G401.6 (cell line): ENCODE measurements around the gene UCHL5.
"Not testable (repeated sequence)": the region's sequence is repeated elsewhere in the genome, so short reads cannot be mapped to it uniquely, and the experiment has no call there.

Experiments used
- FAIRE-seq: peaks from 2 replicates; lab custom pipeline; 2012; peaks lifted over from hg19 to GRCh38; lab: Jason Lieb, UNC

The UCHL5 gene

DNA sequence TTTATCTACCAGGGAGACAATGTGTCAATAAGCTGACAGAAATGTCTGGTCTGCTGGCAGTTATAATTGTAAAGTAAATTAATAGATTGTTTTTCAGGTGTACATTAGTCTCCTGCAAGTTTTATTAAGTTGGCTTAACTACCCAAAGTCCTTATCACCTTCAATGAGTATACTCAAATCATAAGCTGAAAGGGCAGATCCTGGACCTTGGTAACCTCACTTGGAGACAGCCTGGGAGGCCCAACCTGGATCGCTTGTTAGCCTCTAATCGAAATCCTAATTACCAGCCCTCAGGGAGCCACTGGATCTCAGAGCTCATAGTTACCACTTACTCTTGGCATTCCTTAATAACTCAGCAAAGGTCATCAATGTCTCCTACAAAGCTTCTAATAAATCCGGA is 49.7 kb downstream of the UCHL5 start:
- FAIRE-seq: no peak

DNA sequence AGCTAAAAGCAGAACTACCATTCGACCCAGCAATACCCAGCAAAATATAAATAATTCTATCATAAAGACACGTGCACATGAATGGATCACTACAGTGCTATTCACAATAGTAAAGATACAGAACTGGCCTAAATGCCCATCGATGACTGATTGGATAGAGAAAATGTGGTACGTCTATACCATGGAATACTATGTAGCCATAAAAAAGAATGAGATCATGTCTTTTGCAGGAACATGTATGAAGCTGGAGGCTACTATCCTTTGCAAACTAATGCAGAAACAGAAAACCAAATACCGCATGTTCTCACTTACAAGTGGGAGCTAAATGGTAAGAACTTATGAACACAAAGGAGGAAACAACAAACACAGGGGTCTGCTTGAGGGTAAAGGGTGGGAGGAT is 53.4 kb downstream of the UCHL5 start:
- FAIRE-seq: no peak

DNA sequence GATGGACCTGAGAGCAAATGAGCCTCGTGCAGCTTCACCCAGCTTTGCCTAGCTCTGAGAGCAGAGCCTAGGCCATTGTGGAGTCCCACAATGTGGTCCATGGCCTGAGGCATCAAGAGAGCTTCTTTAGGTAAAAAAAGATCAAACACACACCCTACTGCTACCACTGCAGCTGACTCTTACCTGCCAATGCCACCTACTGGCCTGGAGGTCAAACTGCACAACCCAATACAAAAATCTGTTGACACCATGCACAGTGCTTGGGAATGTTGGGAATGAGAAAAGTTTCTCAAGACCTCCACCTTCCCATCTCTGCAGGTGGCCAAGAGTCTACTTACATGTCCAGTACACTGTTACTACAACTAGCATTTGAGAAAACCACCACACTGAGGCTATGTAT is 60.6 kb downstream of the UCHL5 start:
- FAIRE-seq: no peak

DNA sequence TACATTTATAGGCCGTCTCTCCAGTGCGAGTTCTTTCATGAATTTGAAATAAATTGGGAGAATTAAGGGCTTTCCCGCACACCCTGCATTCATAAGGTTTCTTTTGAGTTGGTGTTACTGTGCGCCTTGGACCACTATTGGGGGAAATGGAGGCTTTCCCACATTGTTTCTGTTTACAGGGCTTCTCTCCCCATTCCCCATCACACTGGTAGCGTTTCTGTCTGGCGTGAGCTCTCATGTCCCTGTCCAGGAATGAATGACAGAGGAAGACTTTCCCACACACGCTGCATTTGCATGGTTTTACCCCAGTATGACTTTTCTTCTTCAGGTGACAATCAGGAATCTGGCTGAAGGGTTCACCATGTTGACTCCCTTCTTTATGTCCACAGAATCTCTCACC is 65.0 kb downstream of the UCHL5 start:
- FAIRE-seq: no peak

DNA sequence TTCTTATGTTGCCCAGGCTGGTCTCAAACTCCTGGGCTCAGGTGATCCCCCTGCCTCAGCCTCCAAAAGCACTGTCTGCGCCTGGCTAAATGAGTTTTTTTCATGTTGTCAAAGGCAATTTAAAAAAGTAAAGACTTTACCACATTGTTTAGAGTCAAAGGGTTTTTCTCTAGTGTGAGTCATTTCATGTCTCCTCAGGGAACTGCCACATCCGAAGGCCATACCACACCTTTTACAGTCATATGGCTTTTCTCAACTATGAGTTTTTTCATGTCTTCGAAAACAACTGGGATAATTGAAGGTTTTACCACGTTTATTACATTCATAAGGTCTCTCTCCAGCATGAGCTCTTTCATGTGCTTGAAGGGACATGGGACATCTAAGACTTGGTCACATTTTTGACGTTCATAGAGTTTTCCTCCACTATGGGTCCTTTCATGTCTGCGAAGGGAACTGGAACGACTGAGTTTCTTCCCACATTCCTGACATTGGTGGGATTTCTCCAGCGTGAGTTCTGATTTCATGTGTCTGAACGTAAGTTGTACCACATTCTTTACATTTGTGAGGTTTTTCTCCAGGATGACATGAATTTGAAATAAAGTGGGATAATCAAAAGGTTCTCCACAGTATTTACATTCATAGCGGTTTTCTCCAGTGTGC is 65.6 kb downstream of the UCHL5 start:
- FAIRE-seq: no peak

DNA sequence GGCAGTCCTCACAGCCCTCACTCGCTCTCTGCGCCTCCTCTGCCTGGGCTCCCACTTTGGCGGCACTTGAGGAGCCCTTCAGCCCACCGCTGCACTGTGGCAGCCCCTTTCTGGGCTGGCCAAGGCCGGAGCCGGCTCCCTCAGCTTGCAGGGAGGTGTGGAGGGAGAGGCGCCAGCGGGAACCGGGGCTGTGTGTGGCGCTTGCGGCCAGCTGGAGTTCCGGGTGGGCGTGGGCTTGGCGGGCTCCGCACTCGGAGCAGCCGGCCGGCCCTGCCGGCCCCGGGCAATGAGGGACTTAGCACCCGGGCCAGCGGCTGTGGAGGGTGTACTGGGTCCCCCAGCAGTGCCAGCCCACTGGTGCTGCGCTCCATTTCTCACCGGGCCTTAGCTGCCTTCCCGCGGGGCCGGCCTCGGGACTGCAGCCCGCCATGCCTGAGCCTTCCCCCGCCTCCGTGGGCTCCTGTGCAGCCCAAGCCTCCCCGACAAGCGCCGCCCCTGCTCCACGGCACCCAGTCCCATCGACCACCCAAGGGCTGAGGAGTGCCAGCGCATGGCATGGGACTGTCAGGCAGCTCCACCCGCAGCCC is 72.3 kb downstream of the UCHL5 start:
- not testable (repeated sequence) for FAIRE-seq

DNA sequence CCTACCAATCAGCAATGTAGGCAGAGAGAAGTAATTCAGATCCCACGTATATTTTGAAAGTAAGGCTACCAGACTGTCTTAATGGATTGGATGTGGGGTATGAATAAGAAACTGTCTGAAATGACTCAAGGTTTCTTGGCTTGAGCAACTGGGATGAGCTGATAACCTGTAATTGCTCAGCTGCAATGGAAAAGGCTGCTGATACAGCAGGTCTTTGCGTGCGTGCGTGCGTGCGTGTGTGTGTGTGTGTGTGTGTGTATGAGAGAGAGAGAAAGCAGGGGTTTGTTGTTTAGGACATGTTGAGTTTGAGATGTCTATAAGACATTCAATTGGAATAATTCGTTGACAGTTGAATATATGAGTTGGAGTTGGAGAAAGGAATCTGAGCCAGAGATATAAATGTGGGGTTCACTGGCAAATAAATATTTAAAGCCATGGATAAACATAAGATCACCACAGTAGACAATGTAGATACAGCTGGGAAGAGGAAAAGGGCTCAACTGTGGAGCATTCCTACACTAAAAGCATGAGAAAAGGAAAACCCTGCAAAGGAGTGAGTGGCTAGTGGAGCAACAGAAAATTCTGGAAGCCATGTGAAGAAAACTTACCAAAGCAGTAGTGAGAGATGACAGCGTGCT is 72.9 kb downstream of the UCHL5 start:
- no peak for FAIRE-seq

DNA sequence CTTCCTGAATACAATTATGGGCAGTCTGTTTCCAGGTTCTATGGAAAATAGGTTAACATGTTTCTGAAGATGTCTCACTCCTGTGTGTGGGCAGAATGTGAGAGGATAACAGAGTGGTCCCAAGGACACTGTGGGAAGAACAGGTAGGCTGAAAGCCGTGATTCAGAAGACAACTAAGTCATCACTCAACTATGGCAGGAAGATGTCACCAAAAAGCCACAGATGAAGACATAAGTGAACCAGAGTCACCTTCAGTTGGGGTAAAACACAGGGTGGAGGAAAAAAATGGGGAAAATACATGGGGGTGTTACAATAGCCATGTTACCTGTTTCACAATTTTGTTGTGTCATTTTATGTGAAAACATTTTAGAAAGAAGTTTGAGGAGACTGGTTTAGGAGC is 75.1 kb downstream of the UCHL5 start:
- FAIRE-seq: no peak

DNA sequence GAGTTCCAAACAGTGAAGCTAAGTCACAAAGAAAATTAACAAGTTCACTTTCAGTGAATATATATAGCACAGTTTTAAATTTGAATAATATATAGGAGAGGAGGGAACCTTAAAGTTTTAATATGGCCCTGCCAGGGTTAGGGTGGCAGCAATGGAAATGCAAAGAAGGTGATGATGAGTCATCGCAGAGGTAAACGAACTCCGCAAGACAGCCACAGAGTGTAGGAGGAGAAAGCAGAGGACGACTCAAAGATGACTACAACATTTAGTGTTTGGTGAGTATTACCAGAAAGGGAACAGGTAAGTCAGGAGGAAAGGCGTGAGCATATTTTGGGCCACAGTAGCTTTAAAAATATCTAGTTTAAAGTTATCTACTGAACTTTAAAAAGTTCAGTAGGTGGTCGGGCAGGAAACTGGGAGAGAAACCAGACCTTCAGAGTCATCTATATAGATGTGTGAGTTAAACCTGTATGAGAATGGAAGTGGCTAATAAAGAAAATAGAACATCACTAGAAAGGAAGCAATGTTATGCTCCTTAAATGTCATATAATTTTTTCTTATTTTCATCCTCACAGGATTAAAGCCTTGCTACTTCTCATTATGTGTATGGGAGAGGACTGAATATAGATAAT is 75.7 kb downstream of the UCHL5 start:
- no peak for FAIRE-seq

DNA sequence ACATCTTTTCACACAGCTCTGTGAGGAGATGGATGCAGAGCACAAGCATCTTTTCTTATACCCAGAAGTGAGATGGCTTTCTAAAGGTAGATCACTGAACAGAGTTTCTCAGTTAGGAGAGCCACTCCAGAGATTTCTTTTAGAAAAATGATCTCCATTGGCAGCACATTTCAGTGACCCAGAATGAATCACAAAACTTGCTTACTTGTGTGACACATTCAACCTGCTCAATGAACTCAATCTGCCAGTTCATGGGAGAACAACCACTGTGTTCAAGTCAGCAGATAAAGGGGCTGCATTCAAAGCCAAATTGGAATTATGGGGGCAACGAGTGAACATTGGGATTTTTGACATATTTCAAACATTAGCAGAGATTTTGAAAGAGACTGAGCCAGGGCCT is 78.3 kb downstream of the UCHL5 start:
- no peak for FAIRE-seq

DNA sequence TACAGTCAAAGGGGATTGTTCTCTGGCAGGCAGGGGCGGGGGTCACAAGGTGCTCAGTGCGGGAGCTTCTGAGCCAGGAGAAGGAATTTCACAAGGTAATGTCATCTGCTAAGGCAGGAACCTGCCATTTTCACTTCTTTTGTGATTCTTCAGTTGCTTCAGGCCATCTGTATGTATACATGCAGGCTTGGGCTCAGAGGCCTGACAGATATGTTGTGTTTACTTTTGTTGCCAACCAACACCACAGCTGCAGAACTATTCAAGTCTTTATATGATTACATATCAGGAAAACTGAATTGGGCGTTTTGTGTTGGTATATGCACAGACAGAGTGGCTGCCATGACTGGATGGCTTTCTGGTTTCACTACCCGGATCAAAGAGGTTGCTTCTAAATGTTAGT is 78.8 kb downstream of the UCHL5 start:
- FAIRE-seq: not testable (repeated sequence)

DNA sequence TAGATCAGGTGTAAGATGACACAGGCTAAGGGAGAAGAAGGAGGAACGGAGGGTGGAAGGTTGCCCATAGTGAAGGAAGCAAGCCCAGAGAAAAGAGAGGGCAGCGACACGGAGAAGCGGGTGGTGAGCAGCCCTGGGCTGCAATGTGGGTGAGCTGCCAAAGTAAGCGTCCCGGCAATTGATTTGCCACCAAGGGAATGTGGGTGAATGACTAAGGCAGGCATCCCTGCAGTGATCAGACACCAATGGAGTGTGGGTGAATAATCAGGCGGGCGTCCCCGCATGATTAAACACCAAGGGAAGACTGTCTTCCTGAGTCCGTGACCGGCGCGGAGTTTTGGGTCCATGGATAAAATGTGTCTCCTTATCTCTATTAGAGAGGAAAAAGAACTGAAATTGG is 79.6 kb downstream of the UCHL5 start:
- FAIRE-seq: no peak

DNA sequence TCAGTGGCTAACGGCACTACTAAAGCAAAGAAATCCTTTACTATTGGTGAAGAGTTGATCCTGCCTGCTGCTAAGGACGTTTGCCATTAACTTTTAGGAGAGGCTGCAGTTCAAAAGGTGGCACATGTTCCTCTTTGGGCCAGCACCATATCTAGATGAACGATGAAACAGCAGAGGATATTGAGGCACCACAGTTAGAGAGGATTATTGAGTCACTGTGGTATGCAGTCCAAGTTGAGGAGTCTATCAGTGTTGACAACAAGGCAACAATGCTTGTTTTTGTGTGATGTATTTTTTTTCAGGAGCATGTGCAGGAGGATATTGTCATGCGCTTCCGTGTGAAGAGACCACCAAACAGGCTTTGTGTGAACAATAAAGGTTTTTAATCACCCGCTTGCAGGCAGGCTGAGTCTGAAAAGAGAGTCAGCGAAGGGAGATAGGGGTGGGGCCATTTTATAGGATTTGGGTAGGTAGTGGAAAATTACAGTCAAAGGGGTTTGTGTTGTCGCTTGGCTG is 80.9 kb downstream of the UCHL5 start:
- no peak for FAIRE-seq

DNA sequence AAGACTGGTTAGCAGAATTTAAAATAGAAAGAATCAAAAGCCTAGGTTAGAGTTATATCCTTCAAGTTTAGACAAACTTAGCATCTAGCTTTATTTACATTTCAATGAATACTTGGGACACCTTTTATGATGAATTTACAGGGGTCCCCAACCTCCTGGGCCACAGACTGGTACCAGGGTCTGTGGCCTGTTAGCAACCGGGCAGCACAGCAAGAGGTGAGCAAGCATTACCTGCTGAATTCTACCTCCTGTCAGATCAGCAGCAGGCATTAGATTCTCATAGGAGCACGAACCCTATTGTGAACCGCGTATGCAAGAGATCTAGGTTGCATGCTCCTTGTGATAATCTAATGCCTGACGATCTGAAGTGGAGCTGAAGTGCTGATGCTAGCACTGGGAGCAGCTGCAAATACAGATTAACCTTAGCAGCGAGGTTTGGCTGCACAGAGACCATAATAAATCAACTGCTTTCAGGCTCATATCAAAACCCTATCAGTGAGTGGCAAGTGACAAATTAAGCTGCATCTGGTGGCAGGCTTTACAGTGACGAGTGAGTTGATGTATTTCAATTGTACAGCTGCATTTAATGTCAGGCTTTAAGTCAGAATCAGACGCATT is 82.0 kb downstream of the UCHL5 start:
- no peak for FAIRE-seq

DNA sequence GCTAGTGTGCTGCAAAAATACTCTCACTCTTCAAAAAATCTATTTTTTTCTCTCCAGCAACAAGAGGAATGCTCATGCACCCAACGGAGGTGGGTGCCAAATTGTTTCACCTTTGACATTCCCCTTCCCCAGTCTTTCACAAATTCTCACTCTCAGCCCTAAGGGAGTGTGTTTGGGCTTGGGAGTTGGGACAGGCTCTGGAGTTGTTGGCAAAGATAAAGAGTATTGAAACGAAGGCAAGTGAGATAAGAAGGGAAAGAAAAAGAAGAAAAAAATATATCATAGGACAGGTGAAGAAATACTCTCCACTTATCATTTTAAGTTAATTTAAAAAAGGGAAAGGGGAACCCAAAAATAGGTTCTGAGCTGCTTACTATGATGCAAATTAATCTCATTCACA is 82.6 kb downstream of the UCHL5 start:
- FAIRE-seq: no peak

DNA sequence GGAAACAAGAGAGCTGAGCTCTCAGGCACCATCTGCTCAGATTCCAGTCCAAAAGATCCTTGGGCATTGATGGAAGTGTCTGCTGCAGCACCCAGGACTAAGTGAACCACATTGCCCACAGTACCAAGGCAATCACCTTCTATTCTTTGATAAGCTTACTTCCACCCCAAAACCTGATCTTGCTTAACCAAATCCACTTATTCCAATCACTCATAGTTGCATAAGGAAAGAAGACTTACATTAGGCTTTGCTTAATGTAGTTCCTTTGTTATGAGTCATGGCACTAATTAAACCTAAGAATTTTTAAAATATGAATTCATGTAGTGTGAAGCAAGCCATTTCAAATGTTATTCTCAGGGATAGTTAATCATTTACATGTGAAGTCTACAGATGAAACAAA is 84.5 kb downstream of the UCHL5 start:
- FAIRE-seq: no peak

DNA sequence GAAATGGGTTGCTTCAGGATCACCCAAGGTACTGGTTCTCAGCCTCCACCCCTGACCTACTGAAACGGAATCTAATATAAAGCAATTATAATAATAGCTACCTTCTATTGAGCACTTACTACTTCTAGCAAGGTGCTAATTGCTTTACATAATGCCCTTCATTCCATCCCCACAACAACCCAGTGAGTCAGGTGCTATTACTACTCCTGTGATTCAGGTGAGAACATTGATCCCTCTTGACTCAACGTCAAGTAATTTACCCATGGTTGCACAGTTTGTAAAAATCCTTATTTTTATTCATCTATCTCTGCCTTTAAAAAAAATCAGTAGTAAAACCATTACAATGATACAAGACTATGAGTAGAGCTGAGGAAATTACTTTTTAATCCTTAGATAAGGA is 85.2 kb downstream of the UCHL5 start:
- no peak for FAIRE-seq

DNA sequence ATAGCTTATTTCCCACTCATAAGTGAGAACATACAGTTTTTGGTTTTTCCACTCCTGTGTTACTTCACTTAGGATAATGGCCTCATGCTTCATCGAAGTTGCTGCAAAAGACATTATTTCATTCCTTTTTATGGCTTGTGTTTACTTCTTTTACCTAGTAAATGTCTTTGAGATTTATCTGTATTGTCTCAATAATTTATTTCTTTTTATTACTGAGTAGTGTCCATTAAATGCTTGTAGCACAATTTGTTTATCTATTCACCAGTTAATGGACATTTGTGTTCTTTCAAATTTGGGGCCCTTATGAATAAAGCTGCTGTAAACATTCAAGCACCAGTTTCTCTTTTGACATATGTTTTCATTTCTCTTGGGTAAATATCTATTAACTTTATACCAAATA is 86.0 kb downstream of the UCHL5 start:
- no peak for FAIRE-seq

DNA sequence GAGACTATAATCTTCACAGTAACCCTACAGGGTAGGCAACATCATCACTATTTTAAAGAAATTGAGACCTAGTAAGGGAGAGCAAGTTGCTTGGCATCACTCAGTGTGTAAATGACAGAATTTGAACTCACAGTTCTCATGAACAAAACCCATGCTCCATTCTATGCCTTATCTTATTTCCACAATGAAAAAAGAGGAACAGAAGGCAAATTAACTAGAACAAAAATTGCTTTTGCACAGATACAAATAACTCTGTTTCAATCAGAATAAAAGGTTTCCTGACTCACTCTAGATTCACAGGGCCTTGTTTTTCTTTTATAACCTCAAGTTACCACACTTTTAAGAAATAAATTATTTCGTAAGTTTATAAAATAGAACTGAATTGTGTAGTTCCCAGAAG is 90.1 kb downstream of the UCHL5 start:
- FAIRE-seq: no peak

DNA sequence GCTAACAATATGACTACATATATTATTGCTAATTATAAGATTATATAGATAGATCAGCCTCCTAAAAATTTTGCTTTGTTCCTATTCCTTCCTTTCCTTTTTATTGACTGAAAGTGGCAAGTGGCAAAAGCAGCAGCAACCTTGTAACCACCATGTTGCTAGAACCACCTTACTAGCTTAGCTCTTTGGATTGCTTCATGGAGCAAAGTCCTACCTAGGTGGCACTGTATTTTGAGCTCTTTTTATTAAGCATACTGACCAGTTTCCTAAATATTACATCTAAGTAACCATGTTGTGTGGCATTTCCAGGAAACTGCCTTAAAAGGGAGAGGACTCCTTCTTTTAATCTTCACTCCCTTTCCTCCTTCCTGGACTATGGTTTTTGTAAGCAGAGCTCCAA is 90.8 kb downstream of the UCHL5 start:
- FAIRE-seq: no peak

DNA sequence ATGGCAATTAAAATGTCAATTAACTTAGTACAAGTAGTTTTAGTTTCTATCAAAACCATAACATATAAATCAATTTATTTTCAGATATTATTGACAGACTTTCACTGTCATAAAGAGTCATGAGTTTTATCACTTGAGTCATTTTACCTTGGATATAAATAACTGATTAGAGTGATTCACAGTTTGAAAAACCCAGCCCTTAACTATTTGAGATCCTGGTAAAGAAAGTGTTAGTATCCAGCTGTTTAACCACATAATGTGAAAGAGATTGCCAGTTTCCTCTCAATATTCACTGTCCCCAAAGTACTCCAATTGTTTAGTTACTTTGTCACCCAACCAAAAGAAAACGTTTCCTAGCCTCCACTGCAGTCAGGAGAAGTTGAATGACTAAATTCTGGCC is 91.3 kb downstream of the UCHL5 start:
- no peak for FAIRE-seq

DNA sequence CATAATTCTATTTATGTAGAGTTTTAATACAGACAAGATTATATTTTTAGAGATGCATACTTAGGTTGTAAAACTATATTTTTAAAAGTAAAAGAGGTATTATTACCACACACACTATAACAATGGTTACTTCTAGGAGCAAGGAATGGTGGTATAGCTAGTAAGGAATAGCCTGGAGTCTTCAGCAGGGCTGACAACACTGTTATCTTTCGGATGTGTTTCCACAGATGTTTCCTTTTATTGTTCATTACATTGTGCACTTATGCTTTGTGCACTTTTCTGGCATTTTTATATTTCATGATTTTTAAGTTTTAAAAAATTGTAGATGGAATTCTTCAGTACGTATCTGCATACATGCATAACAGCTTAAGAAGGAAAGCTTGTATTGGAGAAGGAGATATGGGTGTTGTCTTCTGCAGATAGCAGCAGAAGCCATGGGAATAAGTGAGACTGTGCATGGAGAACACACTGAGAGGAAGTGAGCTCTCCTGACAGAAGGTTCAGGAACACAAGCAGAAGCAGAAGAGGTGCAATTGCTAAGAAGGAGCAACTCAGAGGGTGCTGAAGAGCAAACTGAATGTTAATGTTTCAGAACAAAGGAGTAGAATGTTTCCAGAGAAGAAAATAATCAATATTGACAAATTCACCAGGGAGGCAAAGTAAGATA is 91.8 kb downstream of the UCHL5 start:
- no peak for FAIRE-seq
